ENCODE data around the gene RACGAP1.

Gene RACGAP1

GRCh38 chr12:50061946-50062686 lies 36.8 kb upstream of the RACGAP1 start:
- no peak overlapping the region for H3K27ac ChIP-seq (replicated peaks)

GRCh38 chr12:50061171-50061570 lies 35.9 kb upstream of the RACGAP1 start:
- peaks cover 2% of the 10 kb centered on the region for H3K27me3 ChIP-seq (ENCODE audit: insufficient read depth, poor library complexity, severe bottlenecking)

More at GRCh38 chr12:50061946-50062686, 36.8 kb upstream of the RACGAP1 start:
- Histone ChIP-seq H3K27me3 (ENCODE audit: insufficient read depth, poor library complexity, severe bottlenecking) (no peaks in the 10 kb centered on the region), H3K4me3 (replicated peaks; ENCODE audit: insufficient read depth, low read length) (no peak overlapping the region)
- no peak for TF ChIP-seq GABPA (IDR thresholded peaks at IDR 0.05; ENCODE audit: low read depth)
- no peak for TF ChIP-seq SPI1 (IDR thresholded peaks at IDR 0.05; ENCODE audit: borderline replicate concordance, low read depth)
- no peak for TF ChIP-seq POLR2AphosphoS5 (IDR thresholded peaks at IDR 0.05; ENCODE audit: low read depth)
- TF ChIP-seq CTCF (IDR thresholded peaks at IDR 0.05; ENCODE audit: insufficient read depth, low read length) = no peak
- TF ChIP-seq REST (IDR thresholded peaks at IDR 0.05; ENCODE audit: insufficient replicate concordance, low read depth) = no peak
- no peak for DNase-seq (ENCODE audit: low read depth in 1 of 2, low spot score in 1 of 2)

More at GRCh38 chr12:50061171-50061570, 35.9 kb upstream of the RACGAP1 start:
- Histone ChIP-seq H3K27ac (replicated peaks) (no peak overlapping the region), H3K4me3 (replicated peaks; ENCODE audit: insufficient read depth, low read length) (no peak overlapping the region)
- no peak for TF ChIP-seq SPI1 (IDR thresholded peaks at IDR 0.05; ENCODE audit: borderline replicate concordance, low read depth)
- TF ChIP-seq POLR2AphosphoS5 (IDR thresholded peaks at IDR 0.05; ENCODE audit: low read depth) = no peak
- TF ChIP-seq REST (IDR thresholded peaks at IDR 0.05; ENCODE audit: insufficient replicate concordance, low read depth) = no peak
- TF ChIP-seq GABPA (IDR thresholded peaks at IDR 0.05; ENCODE audit: low read depth) = no peak
- no peak for TF ChIP-seq CTCF (IDR thresholded peaks at IDR 0.05; ENCODE audit: insufficient read depth, low read length)
- DNase-seq (ENCODE audit: low read depth in 1 of 2, low spot score in 1 of 2) = no peak

Data from HL-60 (cell line).